HepG2 (cell line): Measurements from ENCODE around the gene CES3. TPM values are rescaled to one million over a fixed set of nuclear protein-coding genes. Genes with fewer than 3 reads are reported as not detected.

Source experiments
- DNMT3B ChIP-seq: conservative IDR thresholded peaks from 2 replicates; pipeline ENCODE4 v1.6.1; 2016; ENCODE audit warnings: missing biosample characterization, control low read depth
- ELF1 ChIP-seq: sonication (generic); formaldehyde crosslinking; IDR thresholded peaks from 2 replicates; pipeline ENCODE4 v1.4.0; 2020; ENCODE audit warnings: missing genetic modification reagents
- PPARG ChIP-seq: conservative IDR thresholded peaks from 2 replicates; pipeline ENCODE4 v1.6.1; 2016; ENCODE audit warnings: missing biosample characterization, missing genetic modification reagents
- U2AF1 ChIP-seq: fragments of 200-400 bp; formaldehyde crosslinking; optimal IDR thresholded peaks from 2 replicates; pipeline ENCODE3; 2017; ENCODE audit warnings: mild to moderate bottlenecking, low read depth, low read length
- ZNF234 ChIP-seq: sonication (generic); formaldehyde crosslinking; conservative IDR thresholded peaks from 2 replicates; pipeline ENCODE4 v1.5.1; 2020; ENCODE audit warnings: mild to moderate bottlenecking, missing genetic modification reagents
- ZNF776 ChIP-seq: sonication (generic); formaldehyde crosslinking; IDR thresholded peaks from 2 replicates; pipeline ENCODE4 v1.4.0; 2020; ENCODE audit warnings: mild to moderate bottlenecking, missing genetic modification reagents
- polyA plus RNA-seq, 8 experiments: library from polyadenylated mRNA; depleted of rRNA in 3 of 8; stranded (reverse) in 7 of 8; unstranded in 1 of 8; fragments of >200 nt; fragmentation: Illumina TruSeq in 4 of 8; extraction: Trizol in 4 of 8; gene quantifications; 2 replicates each; pipeline versions ENCODE4 v1.2.1 to v1.2.3, GENCODE V29; 2011 to 2016; ENCODE audit warnings: low read depth in 4 of 8, missing spikeins in 1 of 8, mixed read lengths in 1 of 8; ENCODE audit not compliant: insufficient read depth in 1 of 8
- total RNA-seq, 5 experiments: library from RNA; depleted of rRNA; stranded (reverse); fragments of >200 nt; fragmentation: Illumina TruSeq; extraction: Trizol; gene quantifications; 2 replicates each; pipeline ENCODE4 v1.2.3, GENCODE V29; 2016; ENCODE audit warnings: low read depth in 1 of 5
- TF ChIP-seq, protein P1 (sequence below): sonication (generic); formaldehyde crosslinking; IDR thresholded peaks from 2 replicates; pipeline ENCODE4 v1.4.0; 2020; ENCODE audit warnings: mild to moderate bottlenecking, missing genetic modification reagents
- TF ChIP-seq, protein P2 (sequence below): sonication (generic); formaldehyde crosslinking; IDR thresholded peaks from one replicate; pipeline ENCODE4 v1.5.1; 2020; ENCODE audit warnings: mild to moderate bottlenecking, missing genetic modification reagents; ENCODE audit errors: not compliant biosample characterization
- TF ChIP-seq, protein P3 (sequence below): sonication (generic); formaldehyde crosslinking; IDR thresholded peaks from 2 replicates; pipeline ENCODE4 v1.5.0; 2020; ENCODE audit warnings: missing genetic modification reagents, mild to moderate bottlenecking, borderline replicate concordance

CES3 gene
- total and polyA plus RNA-seq, 2 of the 13 experiments (the other 11 are each of a cell fraction or from before 2014, with no cell fraction given): 6.6 to 17.4 TPM

- no peak for TF ChIP-seq PPARG (CRISPR knock-in tag)
- 0 out of 2 replicates have a peak, but pooled peaks have one; percentile 65 for TF ChIP-seq ZNF776 (CRISPR knock-in tag)
- peak; percentile 35 for TF ChIP-seq U2AF1
- TF ChIP-seq, protein P1, sequence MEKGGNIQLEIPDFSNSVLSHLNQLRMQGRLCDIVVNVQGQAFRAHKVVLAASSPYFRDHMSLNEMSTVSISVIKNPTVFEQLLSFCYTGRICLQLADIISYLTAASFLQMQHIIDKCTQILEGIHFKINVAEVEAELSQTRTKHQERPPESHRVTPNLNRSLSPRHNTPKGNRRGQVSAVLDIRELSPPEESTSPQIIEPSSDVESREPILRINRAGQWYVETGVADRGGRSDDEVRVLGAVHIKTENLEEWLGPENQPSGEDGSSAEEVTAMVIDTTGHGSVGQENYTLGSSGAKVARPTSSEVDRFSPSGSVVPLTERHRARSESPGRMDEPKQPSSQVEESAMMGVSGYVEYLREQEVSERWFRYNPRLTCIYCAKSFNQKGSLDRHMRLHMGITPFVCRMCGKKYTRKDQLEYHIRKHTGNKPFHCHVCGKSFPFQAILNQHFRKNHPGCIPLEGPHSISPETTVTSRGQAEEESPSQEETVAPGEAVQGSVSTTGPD (CRISPR knock-in tag): 0 out of 2 replicates have a peak, but pooled peaks have one; percentile 13
- TF ChIP-seq, protein P2, sequence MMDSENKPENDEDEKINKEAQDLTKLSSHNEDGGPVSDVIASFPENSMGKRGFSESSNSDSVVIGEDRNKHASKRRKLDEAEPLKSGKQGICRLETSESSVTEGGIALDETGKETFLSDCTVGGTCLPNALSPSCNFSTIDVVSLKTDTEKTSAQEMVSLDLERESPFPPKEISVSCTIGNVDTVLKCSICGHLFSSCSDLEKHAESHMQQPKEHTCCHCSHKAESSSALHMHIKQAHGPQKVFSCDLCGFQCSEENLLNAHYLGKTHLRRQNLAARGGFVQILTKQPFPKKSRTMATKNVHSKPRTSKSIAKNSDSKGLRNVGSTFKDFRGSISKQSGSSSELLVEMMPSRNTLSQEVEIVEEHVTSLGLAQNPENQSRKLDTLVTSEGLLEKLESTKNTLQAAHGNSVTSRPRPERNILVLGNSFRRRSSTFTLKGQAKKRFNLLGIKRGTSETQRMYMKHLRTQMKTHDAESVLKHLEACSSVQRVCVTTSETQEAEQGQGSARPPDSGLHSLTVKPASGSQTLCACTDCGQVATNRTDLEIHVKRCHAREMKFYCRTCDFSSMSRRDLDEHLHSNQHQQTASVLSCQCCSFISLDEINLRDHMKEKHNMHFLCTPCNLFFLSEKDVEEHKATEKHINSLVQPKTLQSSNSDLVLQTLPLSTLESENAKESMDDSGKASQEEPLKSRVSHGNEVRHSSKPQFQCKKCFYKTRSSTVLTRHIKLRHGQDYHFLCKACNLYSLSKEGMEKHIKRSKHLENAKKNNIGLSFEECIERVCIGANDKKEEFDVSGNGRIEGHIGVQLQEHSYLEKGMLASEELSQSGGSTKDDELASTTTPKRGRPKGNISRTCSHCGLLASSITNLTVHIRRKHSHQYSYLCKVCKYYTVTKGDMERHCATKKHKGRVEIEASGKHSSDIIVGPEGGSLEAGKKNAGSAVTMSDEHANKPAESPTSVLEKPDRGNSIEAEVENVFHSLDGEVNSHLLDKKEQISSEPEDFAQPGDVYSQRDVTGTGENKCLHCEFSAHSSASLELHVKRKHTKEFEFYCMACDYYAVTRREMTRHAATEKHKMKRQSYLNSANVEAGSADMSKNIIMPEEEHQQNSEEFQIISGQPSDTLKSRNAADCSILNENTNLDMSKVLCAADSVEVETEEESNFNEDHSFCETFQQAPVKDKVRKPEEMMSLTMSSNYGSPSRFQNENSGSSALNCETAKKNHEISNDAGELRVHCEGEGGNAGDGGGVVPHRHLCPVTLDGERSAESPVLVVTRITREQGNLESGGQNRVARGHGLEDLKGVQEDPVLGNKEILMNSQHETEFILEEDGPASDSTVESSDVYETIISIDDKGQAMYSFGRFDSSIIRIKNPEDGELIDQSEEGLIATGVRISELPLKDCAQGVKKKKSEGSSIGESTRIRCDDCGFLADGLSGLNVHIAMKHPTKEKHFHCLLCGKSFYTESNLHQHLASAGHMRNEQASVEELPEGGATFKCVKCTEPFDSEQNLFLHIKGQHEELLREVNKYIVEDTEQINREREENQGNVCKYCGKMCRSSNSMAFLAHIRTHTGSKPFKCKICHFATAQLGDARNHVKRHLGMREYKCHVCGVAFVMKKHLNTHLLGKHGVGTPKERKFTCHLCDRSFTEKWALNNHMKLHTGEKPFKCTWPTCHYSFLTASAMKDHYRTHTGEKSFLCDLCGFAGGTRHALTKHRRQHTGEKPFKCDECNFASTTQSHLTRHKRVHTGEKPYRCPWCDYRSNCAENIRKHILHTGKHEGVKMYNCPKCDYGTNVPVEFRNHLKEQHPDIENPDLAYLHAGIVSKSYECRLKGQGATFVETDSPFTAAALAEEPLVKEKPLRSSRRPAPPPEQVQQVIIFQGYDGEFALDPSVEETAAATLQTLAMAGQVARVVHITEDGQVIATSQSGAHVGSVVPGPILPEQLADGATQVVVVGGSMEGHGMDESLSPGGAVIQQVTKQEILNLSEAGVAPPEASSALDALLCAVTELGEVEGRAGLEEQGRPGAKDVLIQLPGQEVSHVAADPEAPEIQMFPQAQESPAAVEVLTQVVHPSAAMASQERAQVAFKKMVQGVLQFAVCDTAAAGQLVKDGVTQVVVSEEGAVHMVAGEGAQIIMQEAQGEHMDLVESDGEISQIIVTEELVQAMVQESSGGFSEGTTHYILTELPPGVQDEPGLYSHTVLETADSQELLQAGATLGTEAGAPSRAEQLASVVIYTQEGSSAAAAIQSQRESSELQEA (CRISPR knock-in tag): peak; percentile 0
- no peak for TF ChIP-seq ZNF234 (CRISPR knock-in tag)
- TF ChIP-seq DNMT3B: no peak
- no peak for TF ChIP-seq ELF1 (CRISPR knock-in tag)
- TF ChIP-seq, protein P3, sequence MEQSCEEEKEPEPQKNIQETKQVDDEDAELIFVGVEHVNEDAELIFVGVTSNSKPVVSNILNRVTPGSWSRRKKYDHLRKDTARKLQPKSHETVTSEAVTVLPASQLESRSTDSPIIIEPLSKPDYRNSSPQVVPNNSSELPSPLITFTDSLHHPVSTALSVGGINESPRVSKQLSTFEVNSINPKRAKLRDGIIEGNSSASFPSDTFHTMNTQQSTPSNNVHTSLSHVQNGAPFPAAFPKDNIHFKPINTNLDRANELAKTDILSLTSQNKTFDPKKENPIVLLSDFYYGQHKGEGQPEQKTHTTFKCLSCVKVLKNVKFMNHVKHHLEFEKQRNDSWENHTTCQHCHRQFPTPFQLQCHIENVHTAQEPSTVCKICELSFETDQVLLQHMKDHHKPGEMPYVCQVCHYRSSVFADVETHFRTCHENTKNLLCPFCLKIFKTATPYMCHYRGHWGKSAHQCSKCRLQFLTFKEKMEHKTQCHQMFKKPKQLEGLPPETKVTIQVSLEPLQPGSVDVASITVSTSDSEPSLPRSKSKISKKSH: 0 out of 2 replicates have a peak, but pooled peaks have one; percentile 22
Measured at GRCh38 chr16:66918355-66918754, 42.7 kb upstream of the CES3 start (continued).
